T-cell (primary cell): ENCODE data around the gene C6orf62. TPM values are rescaled to one million over a fixed set of nuclear protein-coding genes. Genes with fewer than 3 reads are reported as not detected.
"Not testable (repeated sequence)": the region's sequence is repeated elsewhere in the genome, so short reads cannot be mapped to it uniquely, and the experiment has no call there.

ENCODE experiments used
- ATAC-seq, 4 experiments: fragments of 200-7000 bp in 3 of 4; fragments of 150-1000 bp in 1 of 4; cut with Tn5 transposase; replicated peaks in 1 of 4; 1 replicate in 3 of 4; 2 replicates in 1 of 4; pipeline ENCODE4 v1.10.0; 2021; ENCODE audit warnings: moderate library complexity in 3 of 4, mild to moderate bottlenecking in 2 of 4, moderate number of reproducible peaks in 1 of 4
- CTCF ChIA-PET, 2 donors: fragments of 300-600 bp; sonication (Branson Sonifier 250); formaldehyde crosslinking; loops; one replicate each; lab custom pipeline; 2022; ENCODE audit warnings: antibody characterized with exemption in 2 of 2; lab: Charles Lee
- POLR2A ChIA-PET, 2 donors: fragments of 300-600 bp; sonication (Branson Sonifier 250); formaldehyde crosslinking; loops; one replicate each; lab custom pipeline; 2022; ENCODE audit warnings: antibody characterized with exemption in 2 of 2; lab: Charles Lee
- DNase-seq, 35 experiments: peaks; one replicate each; pipeline versions ENCODE4 v3.0.0 to v3.0.0-alpha.2; 2013 to 2023
- H3K27ac ChIP-seq: one replicate; pipeline ENCODE4 v1.5.1; 2013; ENCODE audit warnings: low read length
- H3K27me3 ChIP-seq, 2 experiments: replicated peaks in 1 of 2; 1 replicate in 1 of 2; 2 replicates in 1 of 2; pipeline versions ENCODE4 v1.6.1 to v1.7.0; 2013; ENCODE audit warnings: low read length in 1 of 2, mixed read lengths in 1 of 2; ENCODE audit not compliant: control insufficient read depth in 2 of 2, insufficient read depth in 2 of 2; ENCODE audit errors: extremely low read depth in 1 of 2
- H3K36me3 ChIP-seq, 2 donors: 1 replicate in 1 of 2; 2 replicates in 1 of 2; pipeline versions ENCODE4 v1.6.1 to v1.7.0; 2013; ENCODE audit warnings: low read length in 1 of 2; ENCODE audit not compliant: control insufficient read depth in 2 of 2, insufficient read depth in 1 of 2; ENCODE audit errors: extremely low read depth in 1 of 2
- H3K4me1 ChIP-seq, 2 experiments: 1 replicate in 1 of 2; 2 replicates in 1 of 2; pipeline versions ENCODE4 v1.6.1 to v1.7.0; 2013; ENCODE audit warnings: low read length in 2 of 2, mixed read lengths in 1 of 2; ENCODE audit not compliant: insufficient read depth in 2 of 2, control insufficient read depth in 1 of 2; ENCODE audit errors: extremely low read depth in 1 of 2
- H3K4me3 ChIP-seq, 2 donors: 1 replicate in 1 of 2; 2 replicates in 1 of 2; pipeline versions ENCODE4 v1.5.1 to v1.7.0; 2013; ENCODE audit warnings: mild to moderate bottlenecking in 2 of 2, low read length in 1 of 2, moderate library complexity in 1 of 2; ENCODE audit not compliant: control insufficient read depth in 1 of 2; ENCODE audit errors: extremely low read depth in 1 of 2
- H3K9me3 ChIP-seq: 2 replicates; pipeline ENCODE4 v1.7.0; 2013
- H3K27ac Mint-ChIP-seq, 2 donors: one replicate each; pipeline ENCODE4 v1.8.0; 2020 to 2021; ENCODE audit warnings: mild to moderate bottlenecking in 2 of 2, mixed read lengths in 2 of 2
- H3K27me3 Mint-ChIP-seq, 2 donors: one replicate each; pipeline ENCODE4 v1.8.0; 2021 to 2022; ENCODE audit warnings: mixed read lengths in 2 of 2
- H3K36me3 Mint-ChIP-seq: one replicate; pipeline ENCODE4 v1.8.0; 2021; ENCODE audit warnings: mixed read lengths
- H3K4me1 Mint-ChIP-seq, 3 donors: one replicate each; pipeline ENCODE4 v1.8.0; 2020 to 2022; ENCODE audit warnings: mixed read lengths in 3 of 3, mild to moderate bottlenecking in 1 of 3
- H3K4me3 Mint-ChIP-seq, 3 donors: one replicate each; pipeline ENCODE4 v1.8.0; 2020 to 2022; ENCODE audit warnings: mild to moderate bottlenecking in 3 of 3, mixed read lengths in 3 of 3, moderate library complexity in 3 of 3
- H3K9me3 Mint-ChIP-seq, 3 donors: one replicate each; pipeline ENCODE4 v1.8.0; 2020 to 2022; ENCODE audit warnings: mixed read lengths in 3 of 3
- WGBS: methylation state at CpG from one replicate; pipeline ENCODE4 v1.1.5; 2013; ENCODE audit warnings: missing lambda C conversion rate; ENCODE audit not compliant: insufficient coverage; 5-methylcytosine and 5-hydroxymethylcytosine counted together
- total RNA-seq, 35 experiments: library from RNA in 6 of 35; stranded (reverse) in 6 of 35; fragments of 120-200 nt in 1 of 35; gene quantifications; one replicate each; pipeline versions ENCODE4 v1.2.1 to v1.2.4 and lab custom pipeline; 2013 to 2026

The C6orf62 gene
- total RNA-seq, 5 donors from 2014 or later (not counting 1 experiment from before 2014, with no cell fraction given) = 114 to 146 (median 135) TPM

- peaks cover 15% of the 10 kb centered on the region for H3K36me3 Mint-ChIP-seq
These were observed 35.4 kb downstream of the C6orf62 start for GRCh38 chr6:24683297-24684296.

GRCh38 chr6:24680582-24680981 is 38.4 kb downstream of the C6orf62 start:
- no peaks in the 10 kb centered on the region for H3K9me3 Mint-ChIP-seq
- H3K4me3 ChIP-seq = no peak overlapping the region
- H3K27me3 Mint-ChIP-seq = no peaks in the 10 kb centered on the region
- WGBS = 80% methylated on average over 1 of the region's 7 CpGs
- H3K4me1 Mint-ChIP-seq = peaks cover 2 to 4% (median 3%) of the 10 kb centered on the region in 3 donors
- H3K36me3 ChIP-seq = no peaks in the 10 kb centered on the region
- no peak overlapping the region for H3K27ac ChIP-seq
- ChIA-PET POLR2A (interaction anchor here in 1 of 2 donors (0.6 kb wide), 1 partner anchor 81 kb away, joined by 4 read pairs; no protein-coding TSS in a partner anchor), CTCF (interaction anchor here in 1 of 2 donors (0.6 kb wide), 1 partner anchor 32 kb away, joined by 14 read pairs; no protein-coding TSS in a partner anchor)
- H3K4me1 ChIP-seq = no peaks in the 10 kb centered on the region
- ATAC-seq (no peak), DNase-seq (no peak)
- H3K27me3 ChIP-seq = no peaks in the 10 kb centered on the region
- no peaks in the 10 kb centered on the region for H3K9me3 ChIP-seq
- no peak overlapping the region for H3K4me3 Mint-ChIP-seq
- H3K36me3 Mint-ChIP-seq = peaks cover 5% of the 10 kb centered on the region
- H3K27ac Mint-ChIP-seq = no peak overlapping the region

More at GRCh38 chr6:24683297-24684296, 35.4 kb downstream of the C6orf62 start:
- ChIA-PET POLR2A (no interaction called here), CTCF (interaction anchor here in 1 of 2 donors (0.6 kb wide), 1 partner anchor 217 kb away, joined by 3 read pairs; no protein-coding TSS in a partner anchor)
- no peak overlapping the region for H3K4me3 ChIP-seq
- no peak overlapping the region for H3K27ac Mint-ChIP-seq
- peaks cover 0 to 4% of the 10 kb centered on the region in 2 donors for H3K36me3 ChIP-seq
- WGBS = 100% methylated on average over 4 of the region's 12 CpGs
- DNase-seq (no peak), ATAC-seq (no peak)
- no peak overlapping the region for H3K27ac ChIP-seq
- H3K9me3 ChIP-seq = no peaks in the 10 kb centered on the region
- no peaks in the 10 kb centered on the region for H3K27me3 Mint-ChIP-seq
- no peaks in the 10 kb centered on the region for H3K9me3 Mint-ChIP-seq
- H3K4me1 ChIP-seq = no peaks in the 10 kb centered on the region
- no peak overlapping the region for H3K4me3 Mint-ChIP-seq
- peaks cover 0 to 4% (median 1%) of the 10 kb centered on the region in 3 donors for H3K4me1 Mint-ChIP-seq
- no peaks in the 10 kb centered on the region for H3K27me3 ChIP-seq

GRCh38 chr6:24678792-24679352 is 40.1 kb downstream of the C6orf62 start:
- CTCF ChIA-PET, H3K4me1 Mint-ChIP-seq, H3K4me3 ChIP-seq, H3K4me3 Mint-ChIP-seq, H3K27me3 ChIP-seq, H3K9me3 ChIP-seq, H3K27me3 Mint-ChIP-seq, POLR2A ChIA-PET, H3K27ac Mint-ChIP-seq, H3K36me3 Mint-ChIP-seq, ATAC-seq, H3K9me3 Mint-ChIP-seq, H3K27ac ChIP-seq, H3K4me1 ChIP-seq, H3K36me3 ChIP-seq, DNase-seq: not testable (repeated sequence)
- WGBS = 100% methylated on average over 2 of the region's 11 CpGs

GRCh38 chr6:24673625-24674024 is 45.3 kb downstream of the C6orf62 start:
- whole genome bisulfite sequencing = no CpG with 5 or more reads among the region's 2 CpGs
- Mint-ChIP-seq H3K4me3 (no peak overlapping the region), H3K36me3 (peaks cover 9% of the 10 kb centered on the region), H3K4me1 (peaks cover 6 to 9% (median 8%) of the 10 kb centered on the region in 3 donors), H3K9me3 (peaks cover 0 to 10% (median 5%) of the 10 kb centered on the region in 3 donors), H3K27ac (no peak overlapping the region), H3K27me3 (no peaks in the 10 kb centered on the region)
- DNase-seq (no peak), ATAC-seq (no peak)
- no peak overlapping the region for H3K27ac ChIP-seq
- H3K4me1 ChIP-seq = no peaks in the 10 kb centered on the region
- H3K27me3 ChIP-seq = no peaks in the 10 kb centered on the region
- no peaks in the 10 kb centered on the region for H3K9me3 ChIP-seq
- H3K4me3 ChIP-seq = no peak overlapping the region
- ChIA-PET POLR2A (no interaction called here), CTCF (no interaction called here)
- H3K36me3 ChIP-seq = no peaks in the 10 kb centered on the region

GRCh38 chr6:24672620-24673182 is 46.3 kb downstream of the C6orf62 start:
- Histone ChIP-seq H3K27ac (no peak overlapping the region), H3K36me3 (no peaks in the 10 kb centered on the region), H3K9me3 (no peaks in the 10 kb centered on the region), H3K4me1 (peaks cover under 1 to 8% of the 10 kb centered on the region in 2 experiments), H3K4me3 (no peak overlapping the region), H3K27me3 (no peaks in the 10 kb centered on the region)
- 100% methylated on average over 1 of the region's 6 CpGs for WGBS
- H3K36me3 Mint-ChIP-seq = peaks cover 9% of the 10 kb centered on the region
- H3K4me1 Mint-ChIP-seq = peaks cover 11 to 17% (median 17%) of the 10 kb centered on the region in 3 donors
- POLR2A ChIA-PET = interaction anchor here in 1 of 2 donors (0.7 kb wide), 1 partner anchor 161 kb away, joined by 3 read pairs; no protein-coding TSS in a partner anchor
- peaks cover 0 to 10% (median 5%) of the 10 kb centered on the region in 3 donors for H3K9me3 Mint-ChIP-seq
- no peak overlapping the region for H3K27ac Mint-ChIP-seq
- ATAC-seq = no peak
- CTCF ChIA-PET = no interaction called here
- H3K4me3 Mint-ChIP-seq = no peak overlapping the region
- H3K27me3 Mint-ChIP-seq = no peaks in the 10 kb centered on the region
- DNase-seq = no peak

GRCh38 chr6:24671077-24671476 is 47.9 kb downstream of the C6orf62 start:
- H3K27ac Mint-ChIP-seq, H3K27ac ChIP-seq, H3K36me3 ChIP-seq, H3K4me3 Mint-ChIP-seq, H3K27me3 ChIP-seq, H3K27me3 Mint-ChIP-seq, DNase-seq, H3K36me3 Mint-ChIP-seq, POLR2A ChIA-PET, ATAC-seq, H3K9me3 ChIP-seq, CTCF ChIA-PET, H3K4me3 ChIP-seq: not testable (repeated sequence)
- Mint-ChIP-seq H3K4me1 (peaks cover 27 to 33% (median 30%) of the 10 kb centered on the region in 3 donors), H3K9me3 (peaks cover 0 to 10% (median 5%) of the 10 kb centered on the region in 3 donors)
- H3K4me1 ChIP-seq = peaks cover 6 to 13% of the 10 kb centered on the region in 2 experiments
- no CpG with 5 or more reads among the region's 4 CpGs for WGBS
